Adipose tissue (tissue), 3 donors: Measurements from ENCODE around the gene SF3B3. TPM values are rescaled to one million over a fixed set of nuclear protein-coding genes. Genes with fewer than 3 reads are reported as not detected.
"Not testable (repeated sequence)": the region's sequence is repeated elsewhere in the genome, so short reads cannot be mapped to it uniquely, and the experiment has no call there.

Source experiments
- H3K27ac ChIP-seq: one replicate; pipeline ENCODE4 v1.5.1; 2013; ENCODE audit warnings: low read depth, low read length
- WGBS, 3 donors: extraction: QIAGEN DNeasy Blood & Tissue Kit; methylation state at CpG; one replicate each; pipeline ENCODE4 v1.1.7; 2013; 5-methylcytosine and 5-hydroxymethylcytosine counted together
- polyA plus RNA-seq, 3 donors: library from polyadenylated mRNA; stranded (reverse); fragments of 200-250 nt; gene quantifications; one replicate each; pipeline ENCODE4 v1.2.3, GENCODE V29; 2013
- donor health status: healthy with polysubstance abuse.
- donor health status: Bipolar disorder and iron deficiency.
- donor health status: healthy.

The SF3B3 gene
- polyA plus RNA-seq, 3 donors = 45.1 to 66.3 (median 47.5) TPM

DNA sequence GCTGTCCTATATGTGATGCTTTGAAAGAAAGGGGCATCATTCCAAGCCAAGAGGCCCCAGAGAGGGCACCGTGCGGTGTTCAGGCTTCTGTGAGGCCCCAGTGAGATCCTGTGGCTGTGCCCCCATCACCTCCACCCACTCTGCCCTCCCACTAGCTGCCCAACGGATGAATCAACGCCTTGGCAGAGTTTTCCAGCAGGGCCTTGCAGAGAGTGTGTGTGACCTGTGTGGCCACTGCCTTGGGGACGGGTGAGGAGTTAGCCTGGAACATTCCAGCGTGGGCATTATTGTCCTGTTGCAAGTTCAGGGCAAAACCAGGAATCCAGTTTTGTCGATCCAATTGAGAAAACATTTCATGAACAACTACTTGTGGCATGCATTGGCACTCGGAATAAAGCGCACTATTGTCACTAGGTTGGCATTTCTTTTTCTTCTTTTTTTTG is 53.7 kb downstream of the SF3B3 start:
- no peak overlapping the region for H3K27ac ChIP-seq
- 64 to 73% (median 66%) methylated on average over 9 of the region's 9 CpGs for WGBS, 3 donors

DNA sequence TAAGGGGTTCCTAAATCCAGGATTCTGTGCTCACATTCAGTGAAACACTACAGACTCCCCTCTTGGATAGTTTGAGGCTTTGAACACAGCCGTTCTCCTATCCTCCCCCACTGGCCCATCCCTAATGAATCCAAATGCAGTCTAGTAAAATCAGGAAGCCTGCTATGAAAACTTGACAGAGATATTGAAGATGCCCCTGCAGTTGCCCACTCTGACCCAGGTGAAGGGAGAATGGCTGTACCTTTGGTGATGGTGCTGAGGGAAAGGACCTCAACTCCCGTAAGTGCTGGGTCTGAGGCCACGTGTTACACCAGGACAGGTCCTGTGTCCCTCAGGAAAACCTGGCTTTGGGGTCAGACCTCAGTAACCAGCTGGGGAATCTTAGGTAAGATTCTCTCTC is 54.4 kb downstream of the SF3B3 start:
- WGBS, 3 donors = 75 to 89% (median 81%) methylated on average over 3 of the region's 3 CpGs
- no peak overlapping the region for H3K27ac ChIP-seq

DNA sequence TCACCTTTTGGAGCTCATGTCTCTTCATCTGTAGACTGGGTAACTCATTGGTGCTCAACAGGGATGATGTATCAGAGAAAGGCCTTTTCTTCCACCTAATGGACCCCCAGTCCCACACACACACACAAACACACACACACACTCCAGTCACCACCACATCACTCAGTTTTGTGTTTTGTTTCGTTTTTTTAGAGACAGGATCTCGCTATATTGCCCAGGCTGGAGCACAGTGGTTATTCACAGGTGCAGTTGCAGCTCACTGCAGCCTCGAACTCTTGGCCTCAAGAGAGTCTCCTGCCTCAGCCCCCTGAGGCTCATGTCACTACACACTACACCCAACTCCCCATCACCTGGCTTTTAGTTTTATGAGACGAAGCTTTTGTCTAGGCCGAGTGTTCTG is 55.6 kb downstream of the SF3B3 start:
- 74 to 92% (median 78%) methylated on average over 5 of the region's 5 CpGs for WGBS, 3 donors
- H3K27ac ChIP-seq = no peak overlapping the region

DNA sequence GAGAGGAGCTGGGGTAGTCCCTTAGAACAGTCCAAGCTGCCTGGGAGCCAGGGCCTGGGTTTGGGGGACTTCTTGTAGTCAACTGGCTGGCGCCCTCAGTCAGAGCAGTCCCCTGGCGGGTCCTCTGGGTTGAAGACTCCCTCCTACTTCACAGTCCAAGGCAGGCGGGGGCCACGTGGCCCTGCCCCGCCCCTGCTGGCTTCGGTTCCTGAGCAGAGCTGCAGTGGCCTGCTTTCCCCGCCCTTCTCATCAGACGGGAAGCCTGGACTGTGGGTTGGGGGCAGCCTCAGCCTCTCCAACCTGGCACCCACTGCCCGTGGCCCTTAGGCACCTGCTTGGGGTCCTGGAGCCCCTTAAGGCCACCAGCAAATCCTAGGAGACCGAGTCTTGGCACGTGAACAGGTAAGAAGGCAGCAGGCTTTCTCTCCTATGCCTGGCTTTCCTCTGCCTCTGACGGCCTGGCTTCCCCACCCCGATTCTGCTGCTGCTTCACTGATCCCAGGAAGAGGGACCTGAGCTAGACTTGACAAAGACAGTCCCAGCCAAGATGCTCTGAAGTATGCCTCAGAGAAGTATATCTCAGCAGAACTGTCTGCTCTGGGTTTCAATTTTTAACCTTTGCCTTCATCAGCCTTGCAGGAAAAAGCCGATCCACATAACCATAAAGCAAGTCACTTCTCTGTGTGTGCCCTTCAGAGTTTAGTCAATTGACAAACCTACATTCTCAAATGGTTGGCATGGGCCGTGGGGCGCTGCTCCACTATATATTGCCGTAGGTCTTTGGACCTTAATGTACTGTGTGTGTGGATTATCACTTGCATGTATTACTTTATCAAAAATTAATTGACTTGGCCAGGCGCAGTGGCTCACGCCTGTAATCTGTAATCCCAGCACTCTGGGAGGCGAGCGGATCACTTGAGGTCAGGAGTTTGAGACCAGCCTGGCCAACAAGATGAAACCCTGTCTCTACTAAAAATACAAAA is 56.3 kb downstream of the SF3B3 start:
- no peak overlapping the region for H3K27ac ChIP-seq
- WGBS, 3 donors = 52 to 66% (median 65%) methylated on average over 21 of the region's 21 CpGs

DNA sequence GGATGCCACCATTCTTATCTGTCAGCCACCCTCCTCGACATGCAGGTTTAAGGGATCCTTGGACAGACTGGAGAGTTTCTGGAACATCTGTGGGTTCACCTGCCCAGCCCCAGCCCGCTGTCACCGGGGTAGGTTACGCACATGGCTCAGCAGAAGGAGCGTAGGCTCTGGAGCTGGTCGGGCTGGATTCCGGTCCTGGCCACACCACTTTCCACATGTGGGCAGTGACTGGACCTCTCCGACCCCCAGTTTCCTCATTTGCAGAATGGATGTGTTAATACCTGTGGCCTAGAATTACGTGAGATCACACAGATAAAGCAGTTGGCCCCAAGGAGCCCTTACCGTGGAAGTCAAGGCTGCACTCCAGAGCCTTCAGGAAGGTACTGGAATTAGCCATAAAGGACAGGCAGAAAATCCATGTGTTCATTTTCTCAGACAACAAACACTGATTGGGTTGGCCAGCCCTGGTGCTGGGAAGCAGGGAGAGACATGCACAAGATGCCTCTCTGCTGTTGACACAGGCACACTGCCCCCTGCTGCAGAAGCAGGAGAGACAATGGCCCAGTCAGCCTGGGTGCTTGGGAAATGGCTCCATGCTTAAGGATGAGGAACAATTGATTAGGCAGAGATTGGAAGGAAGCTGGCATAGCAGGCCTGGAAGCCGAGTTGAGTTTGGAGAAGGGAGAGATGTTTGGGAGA is 58.8 kb downstream of the SF3B3 start:
- no peak overlapping the region for H3K27ac ChIP-seq
- WGBS, 3 donors = 75 to 86% (median 79%) methylated on average over 11 of the region's 11 CpGs

DNA sequence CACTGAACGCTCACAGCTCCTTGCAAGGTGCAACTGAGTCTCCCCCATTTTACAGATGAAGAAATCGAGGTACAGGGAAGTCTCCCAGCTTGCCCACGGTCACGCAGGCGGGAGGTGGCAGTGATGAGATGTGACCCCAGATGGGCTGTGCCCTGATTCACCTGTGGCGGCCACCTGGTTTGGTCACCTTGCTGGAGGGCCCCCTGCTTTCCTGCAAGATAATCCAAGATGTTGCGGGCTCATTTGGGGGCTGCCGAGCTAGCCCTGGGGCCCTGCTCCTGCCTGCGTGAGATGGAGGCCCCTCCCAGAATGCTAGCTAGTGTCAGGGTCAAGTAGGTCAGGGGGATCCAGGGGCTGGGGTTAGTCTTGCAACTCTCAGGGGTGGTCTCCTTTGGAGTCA is 63.1 kb downstream of the SF3B3 start:
- no peak overlapping the region for H3K27ac ChIP-seq
- WGBS, 3 donors = 84 to 97% (median 93%) methylated on average over 9 of the region's 9 CpGs

DNA sequence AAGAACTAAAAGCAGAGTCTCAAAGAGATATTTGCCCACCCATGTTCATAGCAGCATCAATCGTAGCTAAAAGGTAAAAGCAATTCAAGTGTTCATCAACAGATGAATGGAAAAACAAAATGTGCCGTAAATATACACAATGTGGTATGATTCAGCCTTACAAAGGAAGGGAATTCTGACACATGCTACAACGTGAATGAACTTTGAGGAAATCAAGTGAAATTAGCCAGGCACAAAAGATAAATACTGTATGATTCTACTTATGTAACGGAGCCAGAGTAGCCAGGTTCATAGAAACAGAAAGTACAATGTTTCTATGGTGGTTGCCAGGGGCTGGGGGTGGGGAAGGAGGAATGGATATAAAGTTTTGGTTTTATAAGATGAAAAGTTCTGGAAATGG is 64.9 kb downstream of the SF3B3 start:
- WGBS, 3 donors = 42 to 58% (median 57%) methylated on average over 4 of the region's 4 CpGs
- H3K27ac ChIP-seq = no peak overlapping the region

DNA sequence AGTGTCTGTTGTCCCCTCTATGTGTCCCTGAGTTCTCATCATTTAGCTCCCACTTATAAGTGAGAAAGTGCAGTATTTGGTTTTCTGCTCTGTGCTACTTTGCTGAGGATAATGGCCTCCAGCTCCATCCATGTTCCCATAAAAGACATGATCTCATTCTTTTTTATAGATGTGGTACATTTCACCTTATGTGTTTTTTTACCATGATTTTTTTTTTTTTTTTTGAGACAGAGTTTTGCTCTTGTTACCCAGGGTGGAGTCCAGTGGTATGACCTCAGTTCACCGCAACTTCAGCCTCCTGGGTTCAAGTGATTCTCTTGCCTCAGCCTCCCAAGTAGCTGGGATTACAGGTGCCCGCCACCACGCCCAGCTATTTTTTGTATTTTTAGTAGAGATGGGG is 65.8 kb downstream of the SF3B3 start:
- H3K27ac ChIP-seq = not testable (repeated sequence)
- 86 to 92% (median 91%) methylated on average over 3 of the region's 3 CpGs for WGBS, 3 donors

GRCh38 chr16:70589998-70590471 is 66.4 kb downstream of the SF3B3 start:
- H3K27ac ChIP-seq = no peak overlapping the region
- 22 to 45% (median 27%) methylated on average over 10 of the region's 10 CpGs for WGBS, 3 donors

DNA sequence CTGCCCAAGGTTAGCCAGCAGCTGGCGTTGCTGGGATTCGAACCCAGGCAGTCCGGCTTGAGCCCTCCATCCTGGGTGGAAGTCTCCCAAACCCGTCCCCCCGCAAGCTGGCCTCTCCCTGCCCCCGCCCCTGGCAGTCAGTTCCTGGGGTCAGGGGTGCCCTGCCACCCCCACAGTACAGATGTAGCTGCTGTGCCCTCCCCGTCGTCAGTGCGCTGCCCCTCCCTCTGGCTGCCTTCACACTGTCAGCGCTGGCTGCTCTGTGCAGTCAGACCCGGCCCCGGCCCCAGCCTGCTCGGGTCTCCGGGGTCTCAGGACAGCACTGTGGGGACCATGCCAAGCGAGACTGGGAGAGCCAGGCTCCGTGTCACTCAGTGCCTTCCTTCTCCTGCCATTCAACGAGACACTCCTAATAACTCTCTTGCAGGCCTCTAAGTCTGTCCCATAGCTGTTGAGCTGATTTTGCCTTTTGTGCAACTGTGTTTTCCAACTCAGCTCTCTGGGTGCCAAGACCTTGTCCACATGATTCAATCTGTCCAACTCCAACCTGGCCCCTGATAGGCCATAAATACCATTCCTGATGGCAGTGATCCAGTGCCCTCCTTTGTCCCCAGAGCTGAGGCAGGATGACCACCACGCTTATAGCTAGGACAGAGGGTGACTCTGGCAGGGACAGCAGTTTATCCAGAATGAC is 67.3 kb downstream of the SF3B3 start:
- no peak overlapping the region for H3K27ac ChIP-seq
- WGBS, 3 donors = 58 to 73% (median 62%) methylated on average over 17 to 18 of the region's 18 CpGs

GRCh38 chr16:70591615-70592014 is 68.0 kb downstream of the SF3B3 start:
- H3K27ac ChIP-seq = no peak overlapping the region
- 57 to 76% (median 72%) methylated on average over 4 of the region's 4 CpGs for WGBS, 3 donors

GRCh38 chr16:70592106-70592571 is 68.5 kb downstream of the SF3B3 start:
- H3K27ac ChIP-seq = no peak overlapping the region
- 31 to 78% (median 44%) methylated on average over 5 of the region's 5 CpGs for WGBS, 3 donors

- 90 to 100% (median 96%) methylated on average over 1 of the region's 1 CpG for WGBS, 3 donors
- H3K27ac ChIP-seq = no peak overlapping the region
Observed at GRCh38 chr16:70593544-70593943, 69.9 kb downstream of the SF3B3 start.

DNA sequence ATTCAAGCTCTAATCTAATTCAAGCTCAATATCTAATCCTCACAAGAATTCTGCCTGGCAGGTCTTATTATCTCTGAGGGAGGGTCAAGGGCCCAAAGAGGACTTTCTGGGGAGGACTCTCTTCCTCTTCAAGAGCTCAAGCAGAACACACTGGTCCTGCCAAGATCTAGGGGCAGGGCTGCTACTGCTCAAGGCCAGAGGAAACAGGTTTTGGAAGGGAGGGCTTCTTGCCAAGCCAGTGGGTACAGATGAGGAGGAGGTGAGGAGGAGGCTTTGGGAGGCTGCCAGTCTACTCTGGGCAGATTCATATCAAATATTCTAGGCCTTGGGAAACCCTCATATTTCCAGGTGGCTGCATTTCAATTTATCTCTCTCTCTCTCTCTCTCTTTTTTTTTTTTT is 71.0 kb downstream of the SF3B3 start:
- no peak overlapping the region for H3K27ac ChIP-seq

DNA sequence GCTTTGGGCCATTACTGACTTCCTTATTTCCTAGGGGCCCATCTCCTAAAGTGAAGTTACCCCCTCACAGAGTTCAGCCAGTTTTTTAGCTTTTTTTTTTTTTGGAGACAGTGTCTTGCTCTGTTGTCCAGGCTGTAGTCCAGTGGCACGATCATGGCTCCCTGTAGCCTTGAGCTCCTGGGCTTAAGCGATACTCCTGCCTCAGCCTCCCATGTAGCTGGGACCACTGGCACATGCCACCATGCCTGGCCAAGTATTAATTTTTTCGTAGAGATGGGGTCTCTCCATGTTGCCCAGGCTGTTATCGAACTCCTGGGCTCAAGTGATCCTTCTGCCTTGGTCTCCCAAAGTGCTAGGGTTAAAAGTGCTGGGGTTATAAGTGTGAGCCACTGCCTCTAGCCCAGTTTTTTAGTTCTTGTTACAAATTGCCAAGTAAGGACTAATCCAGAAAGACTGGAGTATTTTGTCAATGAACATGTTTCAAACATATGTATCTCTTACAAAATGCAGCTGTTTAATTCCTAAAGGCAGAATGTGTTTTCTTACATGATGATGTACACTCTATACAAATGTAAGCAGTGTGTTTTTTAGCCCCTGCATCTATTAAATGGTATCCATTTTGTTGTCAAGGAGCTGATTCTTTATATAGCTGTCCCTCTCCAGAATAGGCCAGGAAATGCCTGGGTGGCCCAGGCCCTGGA is 73.7 kb downstream of the SF3B3 start:
- 85 to 95% (median 92%) methylated on average over 4 of the region's 4 CpGs for WGBS, 3 donors
- H3K27ac ChIP-seq = no peak overlapping the region

DNA sequence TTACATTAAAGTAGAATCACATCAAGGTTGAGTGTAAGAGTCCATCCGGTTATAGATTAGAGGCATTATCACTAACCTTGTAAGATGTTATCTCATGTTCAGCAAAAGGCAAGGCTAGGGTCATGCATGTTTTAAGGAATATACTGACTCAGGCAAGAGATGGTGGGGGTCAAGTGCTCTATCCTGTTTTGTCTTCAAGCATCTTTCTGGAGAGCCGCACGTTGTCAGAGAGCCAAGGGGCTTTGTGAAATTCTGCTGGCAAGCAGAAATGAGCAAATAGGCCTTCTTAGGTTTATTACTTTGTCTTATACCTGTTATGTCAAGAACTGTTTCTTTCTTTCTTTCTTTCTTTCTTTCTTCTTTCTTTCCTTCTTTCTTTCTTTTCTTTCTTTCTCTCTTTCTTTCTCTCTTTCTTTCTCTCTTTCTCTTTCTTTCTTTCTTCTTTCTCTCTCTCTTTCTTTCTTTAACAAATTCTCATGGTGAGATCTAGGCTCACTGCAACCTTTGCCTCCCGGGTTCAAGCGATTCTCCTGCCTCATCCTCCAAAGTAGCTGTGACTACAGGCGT is 75.4 kb downstream of the SF3B3 start:
- WGBS, 3 donors = 80 to 81% (median 81%) methylated on average over 6 of the region's 6 CpGs
- H3K27ac ChIP-seq = no peak overlapping the region

DNA sequence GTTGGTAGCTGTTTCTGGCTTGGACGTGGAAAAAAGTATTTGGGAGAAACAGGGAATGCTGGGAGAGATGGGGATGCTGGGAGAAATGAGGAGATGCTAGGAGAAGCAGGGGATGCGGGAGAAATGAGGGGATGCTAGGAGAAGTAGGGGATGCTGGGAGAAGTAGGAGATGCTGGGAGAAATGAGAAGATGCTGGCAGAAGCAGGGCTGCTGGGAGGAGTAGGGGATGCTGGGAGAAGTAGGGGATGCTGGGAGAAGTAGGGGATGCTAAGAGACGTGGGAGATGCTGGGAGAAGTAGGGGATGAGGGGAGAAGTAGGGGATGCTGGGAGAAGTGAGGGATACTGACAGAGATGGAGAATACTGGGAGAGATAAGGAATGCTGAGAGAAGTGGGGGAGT is 77.1 kb downstream of the SF3B3 start:
- 72 to 92% (median 92%) methylated on average over 3 of the region's 3 CpGs for WGBS, 3 donors
- no peak overlapping the region for H3K27ac ChIP-seq
